OCI-LY1 (cell line): ENCODE measurements around the gene DEXI.
"Not testable (repeated sequence)": the region's sequence is repeated elsewhere in the genome, so short reads cannot be mapped to it uniquely, and the experiment has no call there.

Experiments used
- H2AFZ ChIP-seq: fragments of 200-600 bp; sonication (generic), shearing (Covaris generic); 2 replicates; pipeline ENCODE4 v1.6.0; 2014; ENCODE audit warnings: antibody characterized with exemption, mild to moderate bottlenecking, low read length
- H3F3A ChIP-seq: fragments of 200-600 bp; sonication (generic), shearing (Covaris generic); 2 replicates; pipeline ENCODE4 v1.6.0; 2014; ENCODE audit warnings: mild to moderate bottlenecking, antibody characterized with exemption, low read length, moderate library complexity; ENCODE audit not compliant: insufficient read depth
- H3K27ac ChIP-seq: fragments of 200-600 bp; sonication (generic); 2 replicates; pipeline ENCODE4 v1.5.1; 2014; ENCODE audit warnings: low read length, mixed run types, mild to moderate bottlenecking, low read depth; ENCODE audit not compliant: poor library complexity, severe bottlenecking
- H3K27me3 ChIP-seq: fragments of 200-600 bp; sonication (generic); 2 replicates; pipeline ENCODE4 v1.6.0; 2014; ENCODE audit warnings: antibody characterized with exemption, mild to moderate bottlenecking, low read length, moderate library complexity; ENCODE audit not compliant: insufficient read depth
- H3K36me3 ChIP-seq: fragments of 200-600 bp; sonication (generic); 2 replicates; pipeline ENCODE4 v1.6.1; 2014; ENCODE audit warnings: mild to moderate bottlenecking, antibody characterized with exemption, low read length, moderate library complexity, mixed read lengths; ENCODE audit not compliant: insufficient read depth
- H3K4me1 ChIP-seq: fragments of 200-600 bp; sonication (generic); 2 replicates; pipeline ENCODE4 v1.5.1; 2014; ENCODE audit warnings: mild to moderate bottlenecking, low read length, moderate library complexity; ENCODE audit not compliant: insufficient read depth, severe bottlenecking
- H3K4me2 ChIP-seq: fragments of 200-600 bp; sonication (generic), shearing (Covaris generic); 2 replicates; pipeline ENCODE4 v1.6.1; 2014; ENCODE audit warnings: low read length
- H3K4me3 ChIP-seq: fragments of 200-600 bp; sonication (generic); 2 replicates; pipeline ENCODE4 v1.5.1; 2014; ENCODE audit warnings: low read length, low read depth, mild to moderate bottlenecking, mixed read lengths; ENCODE audit not compliant: poor library complexity, severe bottlenecking
- H3K79me2 ChIP-seq: fragments of 200-600 bp; shearing (Covaris generic); 2 replicates; pipeline ENCODE4 v1.6.1; 2016; ENCODE audit warnings: mixed run types, low read length, mixed read lengths; ENCODE audit not compliant: insufficient read depth
- H3K9ac ChIP-seq: fragments of 200-600 bp; sonication (generic), shearing (Covaris generic); 2 replicates; pipeline ENCODE4 v1.6.1; 2014; ENCODE audit warnings: mild to moderate bottlenecking, low read length, mixed read lengths
- H3K9me2 ChIP-seq: fragments of 200-600 bp; sonication (generic), shearing (Covaris generic); 2 replicates; pipeline ENCODE4 v1.6.1; 2014; ENCODE audit warnings: low read depth, mild to moderate bottlenecking, low read length, mixed read lengths
- H3K9me3 ChIP-seq: fragments of 200-600 bp; shearing (Covaris generic); 2 replicates; pipeline ENCODE4 v1.6.1; 2014; ENCODE audit warnings: low read length, mixed read lengths
- H4K20me1 ChIP-seq: fragments of 200-600 bp; sonication (generic), shearing (Covaris generic); 2 replicates; pipeline ENCODE4 v1.6.0; 2016; ENCODE audit warnings: mild to moderate bottlenecking, low read length; ENCODE audit not compliant: insufficient read depth
- EZH2 ChIP-seq: fragments of 200-600 bp; sonication (generic), shearing (Covaris generic); IDR thresholded peaks from 2 replicates; pipeline ENCODE4 v1.8.0; 2017; ENCODE audit warnings: borderline replicate concordance, mixed run types, mild to moderate bottlenecking, antibody characterized with exemption, low read length, moderate library complexity, mixed read lengths
- TF ChIP-seq, protein P1 (sequence below): fragments of 200-600 bp; sonication (generic), shearing (Covaris generic); IDR thresholded peaks from 2 replicates; pipeline ENCODE4 v1.5.1; 2017; ENCODE audit warnings: mild to moderate bottlenecking, antibody characterized with exemption, low read length, moderate library complexity, mixed read lengths

Gene DEXI

GRCh38 chr16:10927497-10928112 is 14.7 kb downstream of the DEXI start:
- TF ChIP-seq EZH2 = no peak
- TF ChIP-seq, protein P1, sequence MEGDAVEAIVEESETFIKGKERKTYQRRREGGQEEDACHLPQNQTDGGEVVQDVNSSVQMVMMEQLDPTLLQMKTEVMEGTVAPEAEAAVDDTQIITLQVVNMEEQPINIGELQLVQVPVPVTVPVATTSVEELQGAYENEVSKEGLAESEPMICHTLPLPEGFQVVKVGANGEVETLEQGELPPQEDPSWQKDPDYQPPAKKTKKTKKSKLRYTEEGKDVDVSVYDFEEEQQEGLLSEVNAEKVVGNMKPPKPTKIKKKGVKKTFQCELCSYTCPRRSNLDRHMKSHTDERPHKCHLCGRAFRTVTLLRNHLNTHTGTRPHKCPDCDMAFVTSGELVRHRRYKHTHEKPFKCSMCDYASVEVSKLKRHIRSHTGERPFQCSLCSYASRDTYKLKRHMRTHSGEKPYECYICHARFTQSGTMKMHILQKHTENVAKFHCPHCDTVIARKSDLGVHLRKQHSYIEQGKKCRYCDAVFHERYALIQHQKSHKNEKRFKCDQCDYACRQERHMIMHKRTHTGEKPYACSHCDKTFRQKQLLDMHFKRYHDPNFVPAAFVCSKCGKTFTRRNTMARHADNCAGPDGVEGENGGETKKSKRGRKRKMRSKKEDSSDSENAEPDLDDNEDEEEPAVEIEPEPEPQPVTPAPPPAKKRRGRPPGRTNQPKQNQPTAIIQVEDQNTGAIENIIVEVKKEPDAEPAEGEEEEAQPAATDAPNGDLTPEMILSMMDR = no peak
- H3K4me1 ChIP-seq = no peaks in the 10 kb centered on the region
- no peaks in the 10 kb centered on the region for H3F3A ChIP-seq
- no peaks in the 10 kb centered on the region for H3K9me3 ChIP-seq
- no peaks in the 10 kb centered on the region for H3K79me2 ChIP-seq
- no peak overlapping the region for H3K4me2 ChIP-seq
- H3K27me3 ChIP-seq = peaks cover 4% of the 10 kb centered on the region
- peaks cover 34% of the 10 kb centered on the region for H3K36me3 ChIP-seq
- no peak overlapping the region for H3K4me3 ChIP-seq
- no peak overlapping the region for H3K9ac ChIP-seq
- H3K9me2 ChIP-seq = no peaks in the 10 kb centered on the region
- H4K20me1 ChIP-seq = no peaks in the 10 kb centered on the region
- no peak overlapping the region for H2AFZ ChIP-seq
- no peak overlapping the region for H3K27ac ChIP-seq

DNA sequence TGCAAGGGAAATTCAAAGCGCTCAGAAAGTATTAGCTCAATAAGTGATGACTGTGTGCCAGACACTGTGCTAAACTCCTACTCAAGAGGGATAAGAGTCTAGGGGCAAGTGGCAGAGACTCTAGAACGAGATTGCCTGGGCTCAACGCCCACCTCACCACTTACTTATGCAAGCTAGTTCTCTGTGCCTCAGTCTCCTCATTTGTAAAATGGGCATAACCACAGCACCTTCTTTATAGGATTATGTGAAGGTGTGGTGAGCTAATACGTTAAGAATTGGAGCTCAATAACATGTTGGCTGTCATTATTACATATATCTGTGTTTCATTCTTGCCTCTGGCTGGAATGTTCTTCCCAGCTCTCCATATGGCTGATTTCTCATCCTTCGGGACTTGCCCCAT is 15.4 kb downstream of the DEXI start:
- H3K9me2 ChIP-seq = no peaks in the 10 kb centered on the region
- no peak overlapping the region for H3K4me2 ChIP-seq
- no peaks in the 10 kb centered on the region for H3K9me3 ChIP-seq
- H4K20me1 ChIP-seq = no peaks in the 10 kb centered on the region
- no peak overlapping the region for H3K4me3 ChIP-seq
- H3K9ac ChIP-seq = no peak overlapping the region
- H3K79me2 ChIP-seq = no peaks in the 10 kb centered on the region
- no peak overlapping the region for H3K27ac ChIP-seq
- no peak overlapping the region for H2AFZ ChIP-seq
- peaks cover 42% of the 10 kb centered on the region for H3K36me3 ChIP-seq
- no peaks in the 10 kb centered on the region for H3F3A ChIP-seq
- peaks cover 4% of the 10 kb centered on the region for H3K27me3 ChIP-seq
- TF ChIP-seq, protein P1 = no peak
- H3K4me1 ChIP-seq = no peaks in the 10 kb centered on the region

- Histone ChIP-seq H3K79me2 (no peaks in the 10 kb centered on the region), H2AFZ (no peak overlapping the region), H3K9me3 (no peaks in the 10 kb centered on the region), H3K4me1 (no peaks in the 10 kb centered on the region), H3K4me3 (no peak overlapping the region), H3K27ac (no peak overlapping the region), H3K36me3 (peaks cover 50% of the 10 kb centered on the region), H3K9me2 (no peaks in the 10 kb centered on the region), H3K4me2 (no peak overlapping the region), H3K27me3 (peaks cover 4% of the 10 kb centered on the region), H3K9ac (no peak overlapping the region), H3F3A (no peaks in the 10 kb centered on the region), H4K20me1 (no peaks in the 10 kb centered on the region)
- TF ChIP-seq, protein P1 = no peak
- no peak for TF ChIP-seq EZH2
Observed at GRCh38 chr16:10926094-10926493, 16.2 kb downstream of the DEXI start.

DNA sequence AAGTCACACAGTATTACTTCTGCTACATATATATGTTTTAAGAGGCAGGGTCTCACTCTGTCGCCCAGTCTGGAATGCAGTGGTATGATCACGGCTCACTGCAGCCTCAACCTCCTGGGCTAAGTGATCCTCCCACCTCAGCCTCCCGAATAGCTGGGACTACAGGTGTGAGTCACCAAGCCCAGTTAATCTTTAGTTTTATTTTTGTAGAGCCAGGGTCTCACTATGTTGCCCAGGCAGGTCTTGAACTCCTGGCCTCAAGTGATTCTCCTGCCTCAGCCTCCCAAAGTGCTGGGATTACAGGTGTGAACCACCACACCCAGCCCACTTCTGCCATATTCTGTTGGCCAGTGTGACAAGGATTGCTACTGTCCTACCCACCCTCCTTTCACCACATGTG is 17.0 kb downstream of the DEXI start:
- H2AFZ ChIP-seq, H3K27ac ChIP-seq, H3K4me3 ChIP-seq, H3K9me3 ChIP-seq, H4K20me1 ChIP-seq, H3K79me2 ChIP-seq, H3K27me3 ChIP-seq, H3K9me2 ChIP-seq, H3K9ac ChIP-seq, H3K4me2 ChIP-seq, H3K4me1 ChIP-seq, H3F3A ChIP-seq: not testable (repeated sequence)
- peaks cover 52% of the 10 kb centered on the region for H3K36me3 ChIP-seq
